B cell (primary cell): ENCODE results near the gene GRB14. TPM values are rescaled to one million over a fixed set of nuclear protein-coding genes. Genes with fewer than 3 reads are reported as not detected.

Experiments
- ATAC-seq: fragments of 200-7000 bp; cut with Tn5 transposase; one replicate; pipeline ENCODE4 v1.10.0; 2021; ENCODE audit warnings: low read depth, mild to moderate bottlenecking, moderate number of reproducible peaks, moderate library complexity
- CTCF ChIA-PET: fragments of 350-600 bp; sonication (Branson Sonifier 250); formaldehyde crosslinking; loops from one replicate; lab custom pipeline; 2021; ENCODE audit warnings: antibody characterized with exemption, inconsistent platforms; lab: Charles Lee
- POLR2A ChIA-PET: fragments of 350-600 bp; sonication (Branson Sonifier 250); formaldehyde crosslinking; loops from one replicate; lab custom pipeline; 2021; ENCODE audit warnings: antibody characterized with exemption; lab: Charles Lee
- DNase-seq: peaks from one replicate; pipeline ENCODE4 v3.0.0; 2013
- H2AFZ ChIP-seq: 2 replicates; pipeline ENCODE4 v1.6.1; 2012; ENCODE audit warnings: mild to moderate bottlenecking, low read depth, low read length; ENCODE audit not compliant: insufficient read depth, poor library complexity, severe bottlenecking
- H3K27ac ChIP-seq, 2 donors: 1 replicate in 1 of 2; 2 replicates in 1 of 2; pipeline ENCODE4 v1.5.1; 2012 to 2013; ENCODE audit warnings: low read length in 2 of 2, mild to moderate bottlenecking in 2 of 2, moderate library complexity in 1 of 2
- H3K27me3 ChIP-seq, 4 experiments: fragments of 200-600 bp in 1 of 4; sonication (generic) in 1 of 4; replicated peaks in 1 of 4; 1 replicate in 2 of 4; 2 replicates in 2 of 4; pipeline versions ENCODE4 v1.6.1 to v1.7.0; 2013 to 2016; ENCODE audit warnings: low read length in 3 of 4, mild to moderate bottlenecking in 2 of 4, mixed read lengths in 1 of 4, moderate library complexity in 1 of 4; ENCODE audit not compliant: insufficient read depth in 4 of 4, control insufficient read depth in 3 of 4; ENCODE audit errors: control extremely low read depth in 1 of 4
- H3K36me3 ChIP-seq, 2 experiments: replicated peaks in 1 of 2; 1 replicate in 1 of 2; 2 replicates in 1 of 2; pipeline versions ENCODE4 v1.6.1 to v1.7.1; 2013; ENCODE audit warnings: low read length in 1 of 2; ENCODE audit not compliant: insufficient read depth in 2 of 2, control insufficient read depth in 1 of 2; ENCODE audit errors: control extremely low read depth in 1 of 2, extremely low read depth in 1 of 2
- H3K4me1 ChIP-seq, 2 donors: fragments of 200-600 bp in 1 of 2; sonication (generic) in 1 of 2; 1 replicate in 1 of 2; 2 replicates in 1 of 2; pipeline versions ENCODE4 v1.5.1 to v1.6.1; 2013 to 2017; ENCODE audit warnings: low read length in 2 of 2; ENCODE audit not compliant: control insufficient read depth in 2 of 2, insufficient read depth in 2 of 2
- H3K4me2 ChIP-seq: replicated peaks from 2 replicates; pipeline ENCODE3; 2012; ENCODE audit warnings: mild to moderate bottlenecking, low read depth, low read length; ENCODE audit not compliant: poor library complexity, severe bottlenecking
- H3K4me3 ChIP-seq, 5 experiments: fragments of 200-600 bp in 1 of 5; sonication (generic) in 1 of 5; 1 replicate in 3 of 5; 2 replicates in 2 of 5; pipeline versions ENCODE4 v1.5.1 to v1.7.0; 2011 to 2016; ENCODE audit warnings: low read length in 4 of 5, mild to moderate bottlenecking in 4 of 5, low read depth in 2 of 5, control low read depth in 1 of 5, moderate library complexity in 1 of 5; ENCODE audit not compliant: insufficient read depth in 1 of 5; ENCODE audit errors: control extremely low read depth in 1 of 5, extremely low read depth in 1 of 5
- H3K79me2 ChIP-seq: fragments of 200-600 bp; sonication (generic); one replicate; pipeline ENCODE4 v1.6.0; 2016; ENCODE audit warnings: low read length; ENCODE audit not compliant: control insufficient read depth, insufficient read depth
- H3K9ac ChIP-seq: fragments of 200-600 bp; sonication (generic); 2 replicates; pipeline ENCODE4 v1.6.1; 2017; ENCODE audit warnings: mild to moderate bottlenecking, low read length, moderate library complexity
- H3K9me3 ChIP-seq, 3 donors: one replicate each; pipeline versions ENCODE4 v1.6.1 to v1.7.1; 2013; ENCODE audit warnings: low read length in 2 of 3; ENCODE audit not compliant: control insufficient read depth in 2 of 3, insufficient read depth in 1 of 3; ENCODE audit errors: control extremely low read depth in 1 of 3
- H4K20me1 ChIP-seq: 2 replicates; pipeline ENCODE4 v1.6.0; 2012; ENCODE audit warnings: mild to moderate bottlenecking, low read length; ENCODE audit not compliant: insufficient read depth, control insufficient read depth, poor library complexity, severe bottlenecking
- H3K27ac Mint-ChIP-seq: one replicate; pipeline ENCODE4 v1.8.0; 2021; ENCODE audit warnings: mixed read lengths
- H3K27me3 Mint-ChIP-seq: one replicate; pipeline ENCODE4 v1.8.0; 2021; ENCODE audit warnings: mixed read lengths
- H3K4me1 Mint-ChIP-seq: one replicate; pipeline ENCODE4 v1.8.0; 2021; ENCODE audit warnings: mixed read lengths
- H3K4me3 Mint-ChIP-seq: one replicate; pipeline ENCODE4 v1.8.0; 2021; ENCODE audit warnings: mixed read lengths
- H3K9me3 Mint-ChIP-seq: one replicate; pipeline ENCODE4 v1.8.0; 2022; ENCODE audit warnings: mixed read lengths; ENCODE audit not compliant: insufficient read depth
- CTCF ChIP-seq: fragments of 200-600 bp; IDR thresholded peaks from one replicate; pipeline ENCODE4 v1.8.0; 2022; ENCODE audit warnings: antibody characterized with exemption, mild to moderate bottlenecking
- EZH2 ChIP-seq: IDR thresholded peaks from 2 replicates; pipeline ENCODE4 v1.6.1; 2012; ENCODE audit warnings: borderline replicate concordance, low read depth, mild to moderate bottlenecking, moderate library complexity, low read length; ENCODE audit not compliant: insufficient read depth, poor library complexity, severe bottlenecking
- WGBS: methylation state at CpG from one replicate; pipeline ENCODE4 v1.1.5; 2013; ENCODE audit warnings: missing lambda C conversion rate; ENCODE audit not compliant: insufficient coverage; 5-methylcytosine and 5-hydroxymethylcytosine counted together
- intact Hi-C: fragments of 100-400 bp; cut with micrococcal nuclease; formaldehyde crosslinking; loops from one replicate; pipeline ENCODE4 v1.10.0; 2022
- polyA plus RNA-seq: library from polyadenylated mRNA; depleted of rRNA; stranded (reverse); fragments of >200 nt; gene quantifications from 2 replicates; pipeline ENCODE4 v1.2.3, GENCODE V29; 2012
- total RNA-seq, 2 donors: library from RNA; stranded (reverse); fragments of 120-200 nt in 1 of 2; gene quantifications; 1 replicate in 1 of 2; 2 replicates in 1 of 2; pipeline versions ENCODE4 v1.2.3 to v1.2.4, GENCODE V29; 2013 to 2022

GRB14 gene
- total and polyA plus RNA-seq, 2 donors (not counting 1 experiment from before 2014, with no cell fraction given): not detected

- H3K27ac ChIP-seq: no peak overlapping the region
- H2AFZ ChIP-seq: no peak overlapping the region
- no peaks in the 10 kb centered on the region for H3K27me3 ChIP-seq
- H3K4me2 ChIP-seq: no peak overlapping the region
- intact Hi-C loops: no loop called here
- no peaks in the 10 kb centered on the region for H4K20me1 ChIP-seq
- Mint-ChIP-seq H3K27me3 (peaks cover 7% of the 10 kb centered on the region), H3K4me1 (no peaks in the 10 kb centered on the region), H3K27ac (no peak overlapping the region), H3K4me3 (no peak overlapping the region), H3K9me3 (no peaks in the 10 kb centered on the region)
- H3K9ac ChIP-seq: no peak overlapping the region
- H3K4me1 ChIP-seq: no peaks in the 10 kb centered on the region
- peaks cover 0 to 8% (median 8%) of the 10 kb centered on the region in 3 donors for H3K9me3 ChIP-seq
- no peaks in the 10 kb centered on the region for H3K36me3 ChIP-seq
- no peak overlapping the region for H3K4me3 ChIP-seq
- no peaks in the 10 kb centered on the region for H3K79me2 ChIP-seq
- POLR2A ChIA-PET: no interaction called here
- no peak for DNase-seq
- no peak for ATAC-seq
- TF ChIP-seq CTCF (no peak), EZH2 (no peak)
- CTCF ChIA-PET: no interaction called here
These were observed 27.3 kb downstream of the GRB14 start for GRCh38 chr2:164593959-164594358.

- ATAC-seq (no peak), DNase-seq (no peak)
- H4K20me1 ChIP-seq: no peaks in the 10 kb centered on the region
- H3K27me3 Mint-ChIP-seq: peaks cover 7% of the 10 kb centered on the region
- TF ChIP-seq CTCF: no peak
- TF ChIP-seq EZH2: no peak
- no peak overlapping the region for H3K4me2 ChIP-seq
- no peak overlapping the region for H2AFZ ChIP-seq
- H3K4me3 ChIP-seq: no peak overlapping the region
- 93% methylated on average over 3 of the region's 4 CpGs for WGBS
- no peak overlapping the region for H3K27ac Mint-ChIP-seq
- H3K9ac ChIP-seq: no peak overlapping the region
- H3K9me3 Mint-ChIP-seq: no peaks in the 10 kb centered on the region
- intact Hi-C loops: no loop called here
- H3K27me3 ChIP-seq: no peaks in the 10 kb centered on the region
- H3K4me1 ChIP-seq: no peaks in the 10 kb centered on the region
- H3K27ac ChIP-seq: no peak overlapping the region
- H3K36me3 ChIP-seq: no peaks in the 10 kb centered on the region
- no peaks in the 10 kb centered on the region for H3K79me2 ChIP-seq
- H3K4me1 Mint-ChIP-seq: no peaks in the 10 kb centered on the region
- H3K9me3 ChIP-seq: peaks cover 0 to 8% (median 8%) of the 10 kb centered on the region in 3 donors
- no peak overlapping the region for H3K4me3 Mint-ChIP-seq
- ChIA-PET POLR2A (no interaction called here), CTCF (no interaction called here)
These were observed 27.7 kb downstream of the GRB14 start for GRCh38 chr2:164593541-164593940.
